B cell (primary cell): ENCODE data around the gene ATP1A4. TPM values are rescaled to one million over a fixed set of nuclear protein-coding genes. Genes with fewer than 3 reads are reported as not detected.
"Not testable (repeated sequence)": the region's sequence is repeated elsewhere in the genome, so short reads cannot be mapped to it uniquely, and the experiment has no call there.

Experiments
- ATAC-seq: fragments of 200-7000 bp; cut with Tn5 transposase; one replicate; pipeline ENCODE4 v1.10.0; 2021; ENCODE audit warnings: low read depth, mild to moderate bottlenecking, moderate number of reproducible peaks, moderate library complexity
- CTCF ChIA-PET: fragments of 350-600 bp; sonication (Branson Sonifier 250); formaldehyde crosslinking; loops from one replicate; lab custom pipeline; 2021; ENCODE audit warnings: antibody characterized with exemption, inconsistent platforms; lab: Charles Lee
- POLR2A ChIA-PET: fragments of 350-600 bp; sonication (Branson Sonifier 250); formaldehyde crosslinking; loops from one replicate; lab custom pipeline; 2021; ENCODE audit warnings: antibody characterized with exemption; lab: Charles Lee
- DNase-seq: peaks from one replicate; pipeline ENCODE4 v3.0.0; 2013
- H2AFZ ChIP-seq: 2 replicates; pipeline ENCODE4 v1.6.1; 2012; ENCODE audit warnings: mild to moderate bottlenecking, low read depth, low read length; ENCODE audit not compliant: insufficient read depth, poor library complexity, severe bottlenecking
- H3K27ac ChIP-seq, 2 donors: 1 replicate in 1 of 2; 2 replicates in 1 of 2; pipeline ENCODE4 v1.5.1; 2012 to 2013; ENCODE audit warnings: low read length in 2 of 2, mild to moderate bottlenecking in 2 of 2, moderate library complexity in 1 of 2
- H3K27me3 ChIP-seq, 4 experiments: fragments of 200-600 bp in 1 of 4; sonication (generic) in 1 of 4; replicated peaks in 1 of 4; 1 replicate in 2 of 4; 2 replicates in 2 of 4; pipeline versions ENCODE4 v1.6.1 to v1.7.0; 2013 to 2016; ENCODE audit warnings: low read length in 3 of 4, mild to moderate bottlenecking in 2 of 4, mixed read lengths in 1 of 4, moderate library complexity in 1 of 4; ENCODE audit not compliant: insufficient read depth in 4 of 4, control insufficient read depth in 3 of 4; ENCODE audit errors: control extremely low read depth in 1 of 4
- H3K36me3 ChIP-seq, 2 experiments: replicated peaks in 1 of 2; 1 replicate in 1 of 2; 2 replicates in 1 of 2; pipeline versions ENCODE4 v1.6.1 to v1.7.1; 2013; ENCODE audit warnings: low read length in 1 of 2; ENCODE audit not compliant: insufficient read depth in 2 of 2, control insufficient read depth in 1 of 2; ENCODE audit errors: control extremely low read depth in 1 of 2, extremely low read depth in 1 of 2
- H3K4me1 ChIP-seq, 2 donors: fragments of 200-600 bp in 1 of 2; sonication (generic) in 1 of 2; 1 replicate in 1 of 2; 2 replicates in 1 of 2; pipeline versions ENCODE4 v1.5.1 to v1.6.1; 2013 to 2017; ENCODE audit warnings: low read length in 2 of 2; ENCODE audit not compliant: control insufficient read depth in 2 of 2, insufficient read depth in 2 of 2
- H3K4me2 ChIP-seq: replicated peaks from 2 replicates; pipeline ENCODE3; 2012; ENCODE audit warnings: mild to moderate bottlenecking, low read depth, low read length; ENCODE audit not compliant: poor library complexity, severe bottlenecking
- H3K4me3 ChIP-seq, 5 experiments: fragments of 200-600 bp in 1 of 5; sonication (generic) in 1 of 5; 1 replicate in 3 of 5; 2 replicates in 2 of 5; pipeline versions ENCODE4 v1.5.1 to v1.7.0; 2011 to 2016; ENCODE audit warnings: low read length in 4 of 5, mild to moderate bottlenecking in 4 of 5, low read depth in 2 of 5, control low read depth in 1 of 5, moderate library complexity in 1 of 5; ENCODE audit not compliant: insufficient read depth in 1 of 5; ENCODE audit errors: control extremely low read depth in 1 of 5, extremely low read depth in 1 of 5
- H3K79me2 ChIP-seq: fragments of 200-600 bp; sonication (generic); one replicate; pipeline ENCODE4 v1.6.0; 2016; ENCODE audit warnings: low read length; ENCODE audit not compliant: control insufficient read depth, insufficient read depth
- H3K9ac ChIP-seq: fragments of 200-600 bp; sonication (generic); 2 replicates; pipeline ENCODE4 v1.6.1; 2017; ENCODE audit warnings: mild to moderate bottlenecking, low read length, moderate library complexity
- H3K9me3 ChIP-seq, 3 donors: one replicate each; pipeline versions ENCODE4 v1.6.1 to v1.7.1; 2013; ENCODE audit warnings: low read length in 2 of 3; ENCODE audit not compliant: control insufficient read depth in 2 of 3, insufficient read depth in 1 of 3; ENCODE audit errors: control extremely low read depth in 1 of 3
- H4K20me1 ChIP-seq: 2 replicates; pipeline ENCODE4 v1.6.0; 2012; ENCODE audit warnings: mild to moderate bottlenecking, low read length; ENCODE audit not compliant: insufficient read depth, control insufficient read depth, poor library complexity, severe bottlenecking
- H3K27ac Mint-ChIP-seq: one replicate; pipeline ENCODE4 v1.8.0; 2021; ENCODE audit warnings: mixed read lengths
- H3K27me3 Mint-ChIP-seq: one replicate; pipeline ENCODE4 v1.8.0; 2021; ENCODE audit warnings: mixed read lengths
- H3K4me1 Mint-ChIP-seq: one replicate; pipeline ENCODE4 v1.8.0; 2021; ENCODE audit warnings: mixed read lengths
- H3K4me3 Mint-ChIP-seq: one replicate; pipeline ENCODE4 v1.8.0; 2021; ENCODE audit warnings: mixed read lengths
- H3K9me3 Mint-ChIP-seq: one replicate; pipeline ENCODE4 v1.8.0; 2022; ENCODE audit warnings: mixed read lengths; ENCODE audit not compliant: insufficient read depth
- EZH2 ChIP-seq: IDR thresholded peaks from 2 replicates; pipeline ENCODE4 v1.6.1; 2012; ENCODE audit warnings: borderline replicate concordance, low read depth, mild to moderate bottlenecking, moderate library complexity, low read length; ENCODE audit not compliant: insufficient read depth, poor library complexity, severe bottlenecking
- WGBS: methylation state at CpG from one replicate; pipeline ENCODE4 v1.1.5; 2013; ENCODE audit warnings: missing lambda C conversion rate; ENCODE audit not compliant: insufficient coverage; 5-methylcytosine and 5-hydroxymethylcytosine counted together
- intact Hi-C: fragments of 100-400 bp; cut with micrococcal nuclease; formaldehyde crosslinking; loops from one replicate; pipeline ENCODE4 v1.10.0; 2022
- polyA plus RNA-seq: library from polyadenylated mRNA; depleted of rRNA; stranded (reverse); fragments of >200 nt; gene quantifications from 2 replicates; pipeline ENCODE4 v1.2.3, GENCODE V29; 2012
- total RNA-seq, 2 donors: library from RNA; stranded (reverse); fragments of 120-200 nt in 1 of 2; gene quantifications; 1 replicate in 1 of 2; 2 replicates in 1 of 2; pipeline versions ENCODE4 v1.2.3 to v1.2.4, GENCODE V29; 2013 to 2022
- TF ChIP-seq, protein P1 (sequence below): fragments of 200-600 bp; IDR thresholded peaks from one replicate; pipeline ENCODE4 v1.8.0; 2022; ENCODE audit warnings: antibody characterized with exemption, mild to moderate bottlenecking

The ATP1A4 gene
- total and polyA plus RNA-seq, 2 donors (not counting 1 experiment from before 2014, with no cell fraction given): 0.12 TPM; not detected in 1

DNA sequence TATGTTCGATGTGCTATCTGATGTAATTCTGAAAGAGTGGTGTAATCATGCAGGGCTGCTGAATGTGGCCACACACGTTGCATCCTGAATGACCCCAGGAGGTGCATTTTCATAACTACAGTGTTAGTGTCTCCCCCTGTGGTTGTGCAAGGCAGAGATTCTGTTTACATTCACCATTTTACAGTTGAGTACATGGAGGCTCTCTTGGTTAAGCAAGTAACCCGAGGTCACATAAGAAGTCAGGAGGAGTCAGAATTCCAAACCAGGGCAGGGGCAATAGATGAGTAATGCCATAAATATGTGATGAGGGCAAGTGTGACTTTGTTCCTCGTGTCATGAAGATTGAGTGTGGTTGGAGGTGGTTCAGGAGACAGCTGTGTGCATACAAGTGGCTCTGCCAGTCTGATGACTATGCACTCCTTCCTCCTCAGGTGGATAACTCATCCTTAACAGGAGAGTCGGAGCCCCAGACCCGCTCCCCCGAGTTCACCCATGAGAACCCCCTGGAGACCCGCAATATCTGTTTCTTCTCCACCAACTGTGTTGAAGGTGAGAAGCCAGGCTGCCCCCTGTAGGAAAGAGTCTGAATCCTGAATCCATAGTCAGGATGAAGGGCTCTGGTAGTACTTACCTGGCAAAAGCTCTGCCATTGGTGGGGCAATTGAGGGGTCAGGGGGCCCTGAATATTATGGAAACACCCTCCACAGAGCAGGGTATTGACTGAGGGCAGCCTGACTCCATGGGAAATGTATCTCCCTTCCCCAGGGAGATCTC, 26.5 kb upstream of the ATP1A4 start:
- CTCF ChIA-PET: interaction anchor here (1.5 kb wide), 1 partner anchor 24 kb away, joined by 5 read pairs; no protein-coding TSS in a partner anchor
- H3K4me2 ChIP-seq: no peak overlapping the region
- DNase-seq (no peak), ATAC-seq (no peak)
- H3K79me2 ChIP-seq: no peaks in the 10 kb centered on the region
- Mint-ChIP-seq H3K27me3 (peaks cover 19% of the 10 kb centered on the region), H3K27ac (no peak overlapping the region), H3K4me3 (no peak overlapping the region), H3K4me1 (no peaks in the 10 kb centered on the region), H3K9me3 (no peaks in the 10 kb centered on the region)
- no peak overlapping the region for H3K9ac ChIP-seq
- 88% methylated on average over 4 of the region's 8 CpGs for WGBS
- H3K9me3 ChIP-seq: no peaks in the 10 kb centered on the region
- TF ChIP-seq, protein P1, sequence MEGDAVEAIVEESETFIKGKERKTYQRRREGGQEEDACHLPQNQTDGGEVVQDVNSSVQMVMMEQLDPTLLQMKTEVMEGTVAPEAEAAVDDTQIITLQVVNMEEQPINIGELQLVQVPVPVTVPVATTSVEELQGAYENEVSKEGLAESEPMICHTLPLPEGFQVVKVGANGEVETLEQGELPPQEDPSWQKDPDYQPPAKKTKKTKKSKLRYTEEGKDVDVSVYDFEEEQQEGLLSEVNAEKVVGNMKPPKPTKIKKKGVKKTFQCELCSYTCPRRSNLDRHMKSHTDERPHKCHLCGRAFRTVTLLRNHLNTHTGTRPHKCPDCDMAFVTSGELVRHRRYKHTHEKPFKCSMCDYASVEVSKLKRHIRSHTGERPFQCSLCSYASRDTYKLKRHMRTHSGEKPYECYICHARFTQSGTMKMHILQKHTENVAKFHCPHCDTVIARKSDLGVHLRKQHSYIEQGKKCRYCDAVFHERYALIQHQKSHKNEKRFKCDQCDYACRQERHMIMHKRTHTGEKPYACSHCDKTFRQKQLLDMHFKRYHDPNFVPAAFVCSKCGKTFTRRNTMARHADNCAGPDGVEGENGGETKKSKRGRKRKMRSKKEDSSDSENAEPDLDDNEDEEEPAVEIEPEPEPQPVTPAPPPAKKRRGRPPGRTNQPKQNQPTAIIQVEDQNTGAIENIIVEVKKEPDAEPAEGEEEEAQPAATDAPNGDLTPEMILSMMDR: no peak
- no peak for TF ChIP-seq EZH2
- no peaks in the 10 kb centered on the region for H3K36me3 ChIP-seq
- H3K4me1 ChIP-seq: no peaks in the 10 kb centered on the region
- intact Hi-C loops: no loop called here
- no peak overlapping the region for H3K4me3 ChIP-seq
- no peaks in the 10 kb centered on the region for H4K20me1 ChIP-seq
- POLR2A ChIA-PET: no interaction called here
- no peak overlapping the region for H2AFZ ChIP-seq
- H3K27me3 ChIP-seq: no peaks in the 10 kb centered on the region
- H3K27ac ChIP-seq: no peak overlapping the region

DNA sequence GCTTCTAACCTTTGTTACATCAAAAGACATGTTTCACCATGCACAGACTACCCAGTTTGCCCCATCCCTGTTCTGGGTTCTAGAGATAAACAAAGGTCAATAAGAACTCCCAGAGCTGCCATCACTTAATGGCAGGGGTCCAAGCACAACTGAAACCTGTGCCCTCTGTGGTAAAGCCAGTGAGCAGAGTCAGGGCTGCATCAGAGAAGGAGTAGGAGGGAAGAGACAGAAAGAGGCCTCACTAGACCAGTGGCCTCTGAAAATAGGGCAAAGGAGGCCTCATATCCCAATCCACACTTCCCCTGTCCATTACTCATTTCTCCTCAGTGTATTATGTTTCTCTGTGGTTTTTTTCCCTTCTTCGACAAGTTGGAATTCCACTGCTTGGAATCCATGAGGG, 25.7 kb upstream of the ATP1A4 start:
- POLR2A ChIA-PET: no interaction called here
- Histone ChIP-seq H3K4me3 (no peak overlapping the region), H3K9ac (no peak overlapping the region), H3K36me3 (no peaks in the 10 kb centered on the region), H3K27me3 (peaks cover 0 to 2% (median under 1%) of the 10 kb centered on the region in 4 experiments), H2AFZ (no peak overlapping the region), H3K4me2 (no peak overlapping the region), H3K27ac (no peak overlapping the region), H3K79me2 (no peaks in the 10 kb centered on the region), H3K9me3 (no peaks in the 10 kb centered on the region), H3K4me1 (no peaks in the 10 kb centered on the region), H4K20me1 (no peaks in the 10 kb centered on the region)
- intact Hi-C loops: no loop called here
- no peak for ATAC-seq
- CTCF ChIA-PET: interaction anchor here (1.5 kb wide), 1 partner anchor 25 kb away, joined by 5 read pairs; no protein-coding TSS in a partner anchor
- WGBS: no CpG with 5 or more reads among the region's 1 CpG
- H3K9me3 Mint-ChIP-seq: no peaks in the 10 kb centered on the region
- no peak overlapping the region for H3K4me3 Mint-ChIP-seq
- TF ChIP-seq EZH2: no peak
- TF ChIP-seq, protein P1: no peak
- no peak for DNase-seq
- H3K27me3 Mint-ChIP-seq: peaks cover 23% of the 10 kb centered on the region
- no peak overlapping the region for H3K27ac Mint-ChIP-seq
- no peaks in the 10 kb centered on the region for H3K4me1 Mint-ChIP-seq

DNA sequence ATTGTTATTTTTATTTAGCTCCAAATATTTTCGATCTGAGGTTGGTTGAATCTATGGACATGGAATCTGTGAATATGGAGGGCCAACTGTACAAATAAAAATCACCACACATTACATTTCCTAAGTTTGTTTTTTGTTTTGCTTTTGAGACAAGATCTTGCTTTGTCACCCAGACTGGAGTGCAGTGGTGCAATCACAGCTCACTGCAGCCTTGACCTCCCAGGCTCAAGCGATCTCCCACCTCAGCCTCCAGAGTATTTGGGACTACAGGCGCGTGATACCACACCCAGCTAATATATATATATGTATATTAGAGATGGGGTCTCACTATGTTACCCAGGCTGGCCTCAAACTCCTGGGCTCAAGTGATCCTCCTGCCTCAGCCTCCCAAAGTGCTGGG, 25.1 kb upstream of the ATP1A4 start:
- H3K4me3 ChIP-seq, POLR2A ChIA-PET, H3K4me1 Mint-ChIP-seq, H3K9me3 Mint-ChIP-seq, H4K20me1 ChIP-seq, H3K4me3 Mint-ChIP-seq, H3K36me3 ChIP-seq, H3K4me2 ChIP-seq, H3K27ac Mint-ChIP-seq, H3K79me2 ChIP-seq, DNase-seq, H3K4me1 ChIP-seq, ATAC-seq, intact Hi-C loops, H3K27me3 ChIP-seq, H3K9me3 ChIP-seq, H3K9ac ChIP-seq, H2AFZ ChIP-seq, H3K27ac ChIP-seq: not testable (repeated sequence)
- peaks cover 28% of the 10 kb centered on the region for H3K27me3 Mint-ChIP-seq
- CTCF ChIA-PET: interaction anchor here (1.5 kb wide), 1 partner anchor 26 kb away, joined by 5 read pairs; no protein-coding TSS in a partner anchor
- no CpG with 5 or more reads among the region's 4 CpGs for WGBS
